ENCODE measurements around the gene PALM.

Gene PALM

GRCh38 chr19:748274-748598 is 39.5 kb downstream of the PALM start:
- Histone ChIP-seq H3K4me3 (ENCODE audit: low read depth, low read length) (no peak overlapping the region), H3K79me2 (ENCODE audit: control insufficient read depth, insufficient read depth, low read length, poor library complexity) (no peaks in the 10 kb centered on the region), H3K4me1 (ENCODE audit: control insufficient read depth in 1 of 2, insufficient read depth in 2 of 2, low read length in 2 of 2) (peaks cover 11 to 12% of the 10 kb centered on the region in 2 experiments), H3K4me2 (ENCODE audit: low read length) (no peak overlapping the region), H2BK120ac (ENCODE audit: insufficient read depth, low read length, poor library complexity) (no peak overlapping the region), H3K27me3 (ENCODE audit: insufficient read depth, low read length) (no peaks in the 10 kb centered on the region), H3K79me1 (ENCODE audit: low read length) (no peaks in the 10 kb centered on the region), H3K27ac (ENCODE audit: low read depth, low read length) (no peak overlapping the region), H3K36me3 (ENCODE audit: control insufficient read depth in 1 of 2, insufficient read depth in 2 of 2, low read length in 2 of 2) (no peaks in the 10 kb centered on the region), H3K23ac (ENCODE audit: low read length) (no peak overlapping the region), H2BK12ac (ENCODE audit: low read length) (no peak overlapping the region), H3K9ac (ENCODE audit: low read length) (no peak overlapping the region), H3K9me3 (ENCODE audit: insufficient read depth, low read depth, low read length) (peaks cover 16% of the 10 kb centered on the region), H2BK5ac (ENCODE audit: low read depth, low read length, poor library complexity) (no peak overlapping the region), H2AK5ac (ENCODE audit: low read length) (no peak overlapping the region), H3K18ac (ENCODE audit: low read length) (no peak overlapping the region), H2AFZ (ENCODE audit: insufficient read depth, low read length, poor library complexity) (no peak overlapping the region), H3K4ac (ENCODE audit: low read depth, low read length) (no peak overlapping the region), H4K8ac (ENCODE audit: low read depth, low read length) (no peak overlapping the region), H4K91ac (ENCODE audit: low read depth, low read length) (no peak overlapping the region), H3K14ac (ENCODE audit: low read length) (no peak overlapping the region), H4K12ac (ENCODE audit: low read depth, low read length) (no peak overlapping the region)
- WGBS (ENCODE audit: extremely low coverage, insufficient coverage, insufficient read length), result no CpG with 5 or more reads among the region's 14 CpGs
- DNase-seq, result peak; percentile 35 to 60

- Histone ChIP-seq H4K8ac (ENCODE audit: low read depth, low read length) (no peak overlapping the region), H3K79me2 (ENCODE audit: control insufficient read depth, insufficient read depth, low read length, poor library complexity) (no peaks in the 10 kb centered on the region), H3K4ac (ENCODE audit: low read depth, low read length) (no peak overlapping the region), H3K79me1 (ENCODE audit: low read length) (no peaks in the 10 kb centered on the region), H3K4me1 (ENCODE audit: control insufficient read depth in 1 of 2, insufficient read depth in 2 of 2, low read length in 2 of 2) (peaks cover 11 to 12% of the 10 kb centered on the region in 2 experiments), H4K12ac (ENCODE audit: low read depth, low read length) (no peak overlapping the region), H3K27ac (ENCODE audit: low read depth, low read length) (no peak overlapping the region), H2BK5ac (ENCODE audit: low read depth, low read length, poor library complexity) (no peak overlapping the region), H3K9me3 (ENCODE audit: insufficient read depth, low read depth, low read length) (peaks cover 16% of the 10 kb centered on the region), H3K36me3 (ENCODE audit: control insufficient read depth in 1 of 2, insufficient read depth in 2 of 2, low read length in 2 of 2) (no peaks in the 10 kb centered on the region), H2AFZ (ENCODE audit: insufficient read depth, low read length, poor library complexity) (no peak overlapping the region), H2AK5ac (ENCODE audit: low read length) (no peak overlapping the region), H4K91ac (ENCODE audit: low read depth, low read length) (no peak overlapping the region), H3K27me3 (ENCODE audit: insufficient read depth, low read length) (no peaks in the 10 kb centered on the region), H3K4me2 (ENCODE audit: low read length) (no peak overlapping the region), H3K23ac (ENCODE audit: low read length) (no peak overlapping the region), H3K4me3 (ENCODE audit: low read depth, low read length) (no peak overlapping the region), H2BK12ac (ENCODE audit: low read length) (no peak overlapping the region), H2BK120ac (ENCODE audit: insufficient read depth, low read length, poor library complexity) (no peak overlapping the region), H3K9ac (ENCODE audit: low read length) (no peak overlapping the region), H3K18ac (ENCODE audit: low read length) (no peak overlapping the region), H3K14ac (ENCODE audit: low read length) (no peak overlapping the region)
- no peak for DNase-seq
- WGBS (ENCODE audit: extremely low coverage, insufficient coverage, insufficient read length), result no CpG with 5 or more reads among the region's 14 CpGs
Observed at GRCh38 chr19:749811-750210, 41.1 kb downstream of the PALM start.

DNA sequence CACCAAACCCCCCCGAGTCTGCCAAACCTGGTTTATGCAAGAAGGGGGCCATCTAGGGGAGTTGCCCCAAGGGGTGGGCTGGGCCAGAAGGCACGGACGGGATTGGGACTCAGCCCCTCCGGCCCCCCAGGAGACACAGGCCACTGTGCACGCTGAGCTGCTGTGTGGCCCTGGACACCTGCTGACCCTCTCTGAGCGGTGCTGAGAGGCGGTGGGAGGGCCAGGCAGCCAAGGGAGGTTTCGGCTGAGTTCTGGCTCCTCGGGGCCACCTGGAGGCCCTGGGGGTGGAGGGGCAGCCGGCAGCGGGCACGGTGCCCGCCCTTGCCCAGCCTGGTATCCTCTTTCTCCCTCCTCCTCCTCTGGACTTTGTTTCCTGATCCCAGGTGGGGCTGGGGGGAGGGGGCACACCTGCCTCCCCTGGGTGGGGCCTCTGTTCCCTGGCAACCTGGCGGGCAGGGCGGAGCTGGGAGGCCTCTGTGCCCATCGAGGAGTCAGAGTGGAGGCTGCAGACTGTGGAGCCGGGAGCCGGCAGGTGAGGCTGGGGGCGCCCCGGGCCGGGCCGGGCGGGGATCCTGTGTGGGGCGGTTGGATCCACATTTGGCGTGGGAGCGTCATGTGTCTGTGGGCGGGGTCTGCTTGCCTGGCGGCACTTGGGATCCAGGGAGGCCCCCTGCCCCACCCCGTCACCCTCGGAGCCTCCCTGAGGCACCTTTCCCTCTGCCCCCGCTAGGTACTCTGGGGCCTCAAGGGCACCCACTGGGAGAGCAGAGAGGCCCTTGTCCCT is 42.1 kb downstream of the PALM start, which contains the start of gene MISP:
TSS of gene MISP (plus strand) at position 473 of the 784 bp plus-strand sequence. CDS start 5,835 bp downstream, outside the sequence.
- no CpG with 5 or more reads among the region's 31 CpGs for WGBS (ENCODE audit: extremely low coverage, insufficient coverage, insufficient read length)
- Histone ChIP-seq H3K4me1 (ENCODE audit: control insufficient read depth in 1 of 2, insufficient read depth in 2 of 2, low read length in 2 of 2) (peaks cover 11 to 12% of the 10 kb centered on the region in 2 experiments), H4K91ac (ENCODE audit: low read depth, low read length) (peak within 1 kb of the TSS; percentile 61), H2BK5ac (ENCODE audit: low read depth, low read length, poor library complexity) (no peak within 1 kb of the TSS), H4K8ac (ENCODE audit: low read depth, low read length) (no peak within 1 kb of the TSS), H3K9me3 (ENCODE audit: insufficient read depth, low read depth, low read length) (peaks cover 13% of the 10 kb centered on the region), H2BK120ac (ENCODE audit: insufficient read depth, low read length, poor library complexity) (no peak within 1 kb of the TSS), H3K14ac (ENCODE audit: low read length) (no peak within 1 kb of the TSS), H2BK12ac (ENCODE audit: low read length) (peak within 1 kb of the TSS; percentile 63), H3K36me3 (ENCODE audit: control insufficient read depth in 1 of 2, insufficient read depth in 2 of 2, low read length in 2 of 2) (no peaks in the 10 kb centered on the region), H3K4me3 (ENCODE audit: low read depth, low read length) (no peak within 1 kb of the TSS), H3K4ac (ENCODE audit: low read depth, low read length) (no peak within 1 kb of the TSS), H2AK5ac (ENCODE audit: low read length) (peak within 1 kb of the TSS; percentile 35), H3K79me2 (ENCODE audit: control insufficient read depth, insufficient read depth, low read length, poor library complexity) (no peaks in the 10 kb centered on the region), H2AFZ (ENCODE audit: insufficient read depth, low read length, poor library complexity) (no peak within 1 kb of the TSS), H3K9ac (ENCODE audit: low read length) (no peak within 1 kb of the TSS), H3K27ac (ENCODE audit: low read depth, low read length) (no peak within 1 kb of the TSS), H3K27me3 (ENCODE audit: insufficient read depth, low read length) (no peaks in the 10 kb centered on the region), H3K79me1 (ENCODE audit: low read length) (no peaks in the 10 kb centered on the region), H4K12ac (ENCODE audit: low read depth, low read length) (no peak within 1 kb of the TSS), H3K18ac (ENCODE audit: low read length) (no peak within 1 kb of the TSS), H3K23ac (ENCODE audit: low read length) (no peak within 1 kb of the TSS), H3K4me2 (ENCODE audit: low read length) (no peak within 1 kb of the TSS)
- no peak for DNase-seq

GRCh38 chr19:751501-752341 is 43.0 kb downstream of the PALM start:
- Histone ChIP-seq H4K91ac (ENCODE audit: low read depth, low read length) (peak overlapping the region; percentile 61), H3K18ac (ENCODE audit: low read length) (no peak overlapping the region), H4K8ac (ENCODE audit: low read depth, low read length) (no peak overlapping the region), H3K4me2 (ENCODE audit: low read length) (no peak overlapping the region), H3K9ac (ENCODE audit: low read length) (no peak overlapping the region), H2BK12ac (ENCODE audit: low read length) (peak overlapping the region; percentile 63), H3K4ac (ENCODE audit: low read depth, low read length) (no peak overlapping the region), H4K12ac (ENCODE audit: low read depth, low read length) (no peak overlapping the region), H3K14ac (ENCODE audit: low read length) (no peak overlapping the region), H3K79me1 (ENCODE audit: low read length) (no peaks in the 10 kb centered on the region), H3K36me3 (ENCODE audit: control insufficient read depth in 1 of 2, insufficient read depth in 2 of 2, low read length in 2 of 2) (no peaks in the 10 kb centered on the region), H2BK5ac (ENCODE audit: low read depth, low read length, poor library complexity) (no peak overlapping the region), H3K79me2 (ENCODE audit: control insufficient read depth, insufficient read depth, low read length, poor library complexity) (no peaks in the 10 kb centered on the region), H3K27me3 (ENCODE audit: insufficient read depth, low read length) (no peaks in the 10 kb centered on the region), H3K23ac (ENCODE audit: low read length) (no peak overlapping the region), H3K4me1 (ENCODE audit: control insufficient read depth in 1 of 2, insufficient read depth in 2 of 2, low read length in 2 of 2) (peaks cover 11 to 12% of the 10 kb centered on the region in 2 experiments), H2AFZ (ENCODE audit: insufficient read depth, low read length, poor library complexity) (no peak overlapping the region), H2AK5ac (ENCODE audit: low read length) (no peak overlapping the region), H3K27ac (ENCODE audit: low read depth, low read length) (no peak overlapping the region), H3K4me3 (ENCODE audit: low read depth, low read length) (no peak overlapping the region), H3K9me3 (ENCODE audit: insufficient read depth, low read depth, low read length) (peaks cover 11% of the 10 kb centered on the region), H2BK120ac (ENCODE audit: insufficient read depth, low read length, poor library complexity) (peak overlapping the region; percentile 8)
- no CpG with 5 or more reads among the region's 30 CpGs for WGBS (ENCODE audit: extremely low coverage, insufficient coverage, insufficient read length)
- peak; percentile 67 to 74 for DNase-seq
